ENCODE measurements around the gene TSPAN5.
A peak's percentile ranks its signal among the peaks of the same experiment; 100 is the strongest.

Gene TSPAN5

DNA sequence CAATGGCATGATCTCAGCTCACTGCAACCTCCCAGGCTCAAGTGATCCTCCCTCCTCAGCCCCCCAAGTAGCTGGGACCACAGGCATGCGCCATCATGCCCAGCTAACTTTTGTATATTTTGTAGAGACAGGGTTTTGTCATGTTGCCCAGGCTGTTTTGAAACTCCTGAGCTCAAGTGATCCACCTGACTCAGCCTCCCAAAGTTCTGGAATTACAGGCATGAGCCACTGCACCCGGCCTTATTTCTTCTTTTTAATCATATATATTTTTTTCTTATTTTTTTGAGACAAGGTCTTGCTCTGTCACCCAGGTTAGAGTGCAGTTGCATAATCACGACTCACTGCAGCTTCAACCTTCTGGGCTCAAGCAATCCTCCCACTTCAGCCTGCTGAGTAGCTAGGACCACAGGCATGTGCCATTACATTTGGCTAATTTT is 184.0 kb downstream of the TSPAN5 start:
- H3K27ac ChIP-seq, result no peak overlapping the region
- TF ChIP-seq, protein P1, sequence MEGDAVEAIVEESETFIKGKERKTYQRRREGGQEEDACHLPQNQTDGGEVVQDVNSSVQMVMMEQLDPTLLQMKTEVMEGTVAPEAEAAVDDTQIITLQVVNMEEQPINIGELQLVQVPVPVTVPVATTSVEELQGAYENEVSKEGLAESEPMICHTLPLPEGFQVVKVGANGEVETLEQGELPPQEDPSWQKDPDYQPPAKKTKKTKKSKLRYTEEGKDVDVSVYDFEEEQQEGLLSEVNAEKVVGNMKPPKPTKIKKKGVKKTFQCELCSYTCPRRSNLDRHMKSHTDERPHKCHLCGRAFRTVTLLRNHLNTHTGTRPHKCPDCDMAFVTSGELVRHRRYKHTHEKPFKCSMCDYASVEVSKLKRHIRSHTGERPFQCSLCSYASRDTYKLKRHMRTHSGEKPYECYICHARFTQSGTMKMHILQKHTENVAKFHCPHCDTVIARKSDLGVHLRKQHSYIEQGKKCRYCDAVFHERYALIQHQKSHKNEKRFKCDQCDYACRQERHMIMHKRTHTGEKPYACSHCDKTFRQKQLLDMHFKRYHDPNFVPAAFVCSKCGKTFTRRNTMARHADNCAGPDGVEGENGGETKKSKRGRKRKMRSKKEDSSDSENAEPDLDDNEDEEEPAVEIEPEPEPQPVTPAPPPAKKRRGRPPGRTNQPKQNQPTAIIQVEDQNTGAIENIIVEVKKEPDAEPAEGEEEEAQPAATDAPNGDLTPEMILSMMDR (conservative IDR thresholded peaks at IDR 0.05), result no peak

DNA sequence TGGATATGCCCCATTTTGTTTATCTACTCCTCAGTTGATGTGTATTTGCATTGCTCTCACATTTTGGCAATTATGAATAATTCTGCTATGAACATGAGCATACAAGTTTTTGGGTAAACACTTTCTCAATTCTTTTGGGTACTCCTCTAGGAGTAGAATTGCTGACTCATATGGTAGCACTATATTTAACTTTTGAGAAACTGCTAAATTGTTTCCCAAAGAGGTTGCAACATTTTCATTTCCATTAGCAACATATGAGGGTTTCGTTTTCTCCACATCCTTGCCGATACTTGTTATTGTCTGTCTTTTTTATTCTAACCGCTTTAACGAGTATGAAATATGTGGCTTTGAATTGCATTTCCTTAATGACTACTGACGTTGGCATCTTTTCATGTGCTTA is 185.4 kb downstream of the TSPAN5 start:
- TF ChIP-seq, protein P1 (conservative IDR thresholded peaks at IDR 0.05), result no peak
- no peak overlapping the region for H3K27ac ChIP-seq

DNA sequence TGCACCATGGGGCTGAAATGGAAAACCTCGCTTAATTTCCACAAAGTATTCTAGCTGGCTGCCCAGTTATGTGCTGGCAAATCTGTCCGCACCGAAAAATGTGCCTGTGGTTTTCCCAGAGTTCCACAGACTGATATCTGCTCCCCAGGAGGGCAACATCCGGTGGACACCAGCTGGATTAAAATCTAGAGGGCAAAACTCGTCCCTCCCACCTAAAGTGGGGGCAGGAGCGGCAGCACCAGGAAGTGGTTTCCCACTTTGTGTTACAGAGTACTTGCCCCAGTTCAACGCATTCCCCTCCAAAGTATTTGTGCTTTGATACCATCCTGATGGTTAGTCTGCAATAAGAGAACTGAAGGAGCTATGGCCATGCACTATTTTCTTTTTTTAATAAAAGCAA is 187.6 kb downstream of the TSPAN5 start:
- H3K27ac ChIP-seq, result no peak overlapping the region
- TF ChIP-seq, protein P1 (conservative IDR thresholded peaks at IDR 0.05), result no peak

DNA sequence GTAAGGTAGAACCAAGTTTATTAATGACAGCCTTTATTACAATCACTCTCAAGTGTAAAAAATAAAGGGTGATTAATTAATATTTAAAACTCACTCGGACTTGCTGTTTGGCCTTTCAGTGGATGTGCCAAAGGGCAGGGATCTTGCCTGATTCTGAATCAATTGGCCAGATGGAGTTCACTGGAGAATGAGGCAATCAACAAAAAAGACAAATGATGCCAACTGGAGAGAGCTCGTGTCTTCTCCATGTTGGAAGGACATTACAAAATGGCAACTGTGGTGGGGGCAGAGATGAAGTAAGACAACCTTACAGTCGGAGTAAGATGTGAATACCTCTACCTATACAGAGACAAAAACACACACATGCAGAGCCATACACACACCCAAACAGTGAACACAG is 188.0 kb downstream of the TSPAN5 start:
- no peak overlapping the region for H3K27ac ChIP-seq
- TF ChIP-seq, protein P1 (conservative IDR thresholded peaks at IDR 0.05), result no peak

DNA sequence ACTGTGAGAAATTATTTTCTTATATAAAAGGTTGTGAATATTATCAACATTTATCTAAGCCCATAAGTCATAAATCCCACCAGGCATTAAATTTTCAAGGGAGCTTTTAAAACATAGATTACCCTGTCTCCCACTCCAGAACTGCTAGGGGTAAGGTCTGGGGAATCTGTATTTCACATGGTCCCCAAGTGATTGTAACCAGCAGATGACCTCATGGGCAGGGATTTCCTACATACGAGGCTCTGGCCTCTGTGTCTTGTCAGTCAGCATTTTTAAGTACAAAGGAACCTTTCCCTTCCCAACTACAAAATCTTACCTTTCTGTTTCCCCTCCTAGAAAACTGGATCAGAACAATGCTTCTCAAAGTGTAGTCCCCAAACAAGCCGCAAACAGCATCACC is 188.6 kb downstream of the TSPAN5 start:
- TF ChIP-seq, protein P1 (conservative IDR thresholded peaks at IDR 0.05), result no peak
- no peak overlapping the region for H3K27ac ChIP-seq

DNA sequence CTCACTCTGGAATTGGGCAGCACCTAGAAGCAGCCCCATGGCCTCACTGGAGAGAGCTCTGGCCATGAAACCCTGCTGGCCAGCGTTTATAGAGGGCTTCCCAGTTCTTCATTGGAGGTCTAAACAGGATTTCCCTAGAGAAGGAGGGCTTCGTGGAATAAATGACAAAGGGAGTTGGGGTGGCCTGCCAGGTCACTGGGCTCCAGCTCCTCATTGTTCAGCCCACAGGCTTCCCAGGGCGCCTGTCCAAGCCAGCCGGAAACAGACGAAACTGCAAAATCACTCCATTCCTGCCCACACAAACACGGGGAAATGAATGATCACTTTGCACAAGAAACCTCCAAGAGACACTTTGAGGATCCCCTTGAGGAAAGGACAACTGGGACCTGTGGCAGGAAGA is 189.7 kb downstream of the TSPAN5 start:
- no peak overlapping the region for H3K27ac ChIP-seq

DNA sequence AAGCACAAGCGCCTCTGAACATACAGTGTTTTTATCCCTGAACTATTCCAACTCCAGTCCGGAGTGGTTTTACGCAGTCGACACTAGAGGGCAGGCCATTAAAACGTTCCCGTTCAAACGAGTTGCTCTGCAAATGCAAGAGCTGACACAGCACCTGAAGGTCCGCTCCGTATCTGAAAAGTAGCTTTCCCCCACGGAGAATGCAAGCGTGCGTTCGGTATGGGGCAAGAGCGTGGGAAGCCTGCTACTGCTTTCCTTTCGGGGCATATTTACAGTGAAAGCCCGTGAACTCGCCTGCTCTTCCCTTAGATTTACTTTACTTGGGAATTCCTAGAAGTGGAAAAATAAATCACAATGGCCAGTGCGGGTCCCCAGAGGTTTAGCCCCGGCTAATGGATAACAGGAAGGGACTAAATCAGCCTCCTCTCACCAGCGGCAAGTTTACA is 190.8 kb downstream of the TSPAN5 start:
- H3K27ac ChIP-seq, result peak overlapping the region; percentile 49; the same call in 1 of the 2 replicates
- TF ChIP-seq, protein P1 (conservative IDR thresholded peaks at IDR 0.05), result peak; percentile 84

More for the DNA sequence above, 189.7 kb downstream of the TSPAN5 start:
- TF ChIP-seq, protein P1 (conservative IDR thresholded peaks at IDR 0.05), result no peak

All from VCaP (cell line).